ENCODE results near the gene NCOA6. TPM values are rescaled to one million over a fixed set of nuclear protein-coding genes. Genes with fewer than 3 reads are reported as not detected.

The NCOA6 gene
- polyA plus RNA-seq, 4 donors: 19.3 to 46.5 (median 28.9) TPM

DNA sequence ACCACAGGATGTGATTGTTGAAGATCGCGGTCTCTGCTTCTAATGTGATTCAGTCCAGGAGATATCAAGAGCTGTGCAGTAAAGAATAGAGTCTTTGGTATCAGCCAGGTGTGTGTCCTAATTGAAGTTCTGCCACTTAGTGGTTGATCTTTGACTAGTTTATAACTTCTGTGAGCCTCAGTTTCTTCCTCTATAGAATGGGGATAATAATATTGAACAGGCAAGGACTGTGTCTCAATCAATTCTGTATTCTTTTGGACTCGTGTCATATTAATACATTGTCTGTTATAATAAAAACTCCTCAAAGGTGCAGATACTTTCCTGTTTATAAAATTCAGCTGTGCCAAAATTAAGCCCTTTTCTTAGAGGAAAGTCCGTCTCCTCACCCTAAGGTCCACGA lies 23.1 kb upstream of the NCOA6 start:
- FAIRE-seq (no peak), DNase-seq (no peak)
- H3K36me3 ChIP-seq (ENCODE audit: control insufficient read depth in 3 of 3, insufficient read depth in 2 of 3, low read depth in 1 of 3, low read length in 3 of 3): peaks cover 4 to 7% (median 7%) of the 10 kb centered on the region in 3 donors
- no peaks in the 10 kb centered on the region for H3K9me3 ChIP-seq (ENCODE audit: control insufficient read depth in 2 of 2, insufficient read depth in 1 of 2, low read depth in 1 of 2, low read length in 1 of 2)
- no peak overlapping the region for H3K4me3 ChIP-seq (ENCODE audit: low read depth in 1 of 3, low read length in 3 of 3)
- H3K4me1 ChIP-seq (ENCODE audit: control insufficient read depth in 3 of 3, insufficient read depth in 2 of 3, low read depth in 1 of 3, low read length in 2 of 3): no peaks in the 10 kb centered on the region
- no peaks in the 10 kb centered on the region for H3K27me3 ChIP-seq (ENCODE audit: control insufficient read depth in 3 of 3, insufficient read depth in 3 of 3, low read length in 3 of 3)
- H3K27ac ChIP-seq (ENCODE audit: low read depth in 1 of 3, low read length in 2 of 3): no peak overlapping the region
- 93 to 97% (median 95%) methylated on average over 5 of the region's 5 CpGs for WGBS, 3 donors

DNA sequence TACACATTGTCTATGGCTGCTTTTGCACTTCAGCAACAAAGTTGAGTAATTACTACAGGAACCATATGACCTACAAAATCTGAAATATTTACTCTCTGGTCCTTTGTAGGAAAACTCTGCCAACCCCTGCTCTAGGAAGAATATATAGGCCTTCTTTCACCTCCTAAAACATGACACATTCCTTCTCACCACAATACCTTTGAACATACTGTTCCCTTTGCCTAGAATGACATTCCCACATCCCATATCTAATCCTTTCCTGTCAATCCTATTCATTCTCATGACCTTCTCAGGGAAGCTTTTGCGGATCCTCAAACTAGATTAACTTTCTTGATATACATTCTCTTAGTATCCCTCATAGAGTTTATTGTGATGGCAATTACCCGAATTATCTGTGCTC lies 18.0 kb upstream of the NCOA6 start:
- peaks cover 0 to 3% (median 0%) of the 10 kb centered on the region in 3 donors for H3K27me3 ChIP-seq (ENCODE audit: control insufficient read depth in 3 of 3, insufficient read depth in 3 of 3, low read length in 3 of 3)
- 92 to 98% (median 93%) methylated on average over 2 of the region's 2 CpGs for WGBS, 3 donors
- H3K9me3 ChIP-seq (ENCODE audit: control insufficient read depth in 2 of 2, insufficient read depth in 1 of 2, low read depth in 1 of 2, low read length in 1 of 2): no peaks in the 10 kb centered on the region
- DNase-seq (no peak), FAIRE-seq (no peak)
- H3K4me1 ChIP-seq (ENCODE audit: control insufficient read depth in 3 of 3, insufficient read depth in 2 of 3, low read depth in 1 of 3, low read length in 2 of 3): no peaks in the 10 kb centered on the region
- no peak overlapping the region for H3K4me3 ChIP-seq (ENCODE audit: low read depth in 1 of 3, low read length in 3 of 3)
- H3K36me3 ChIP-seq (ENCODE audit: control insufficient read depth in 3 of 3, insufficient read depth in 2 of 3, low read depth in 1 of 3, low read length in 3 of 3): peaks cover 0 to 3% (median 0%) of the 10 kb centered on the region in 3 donors
- H3K27ac ChIP-seq (ENCODE audit: low read depth in 1 of 3, low read length in 2 of 3): no peak overlapping the region

DNA sequence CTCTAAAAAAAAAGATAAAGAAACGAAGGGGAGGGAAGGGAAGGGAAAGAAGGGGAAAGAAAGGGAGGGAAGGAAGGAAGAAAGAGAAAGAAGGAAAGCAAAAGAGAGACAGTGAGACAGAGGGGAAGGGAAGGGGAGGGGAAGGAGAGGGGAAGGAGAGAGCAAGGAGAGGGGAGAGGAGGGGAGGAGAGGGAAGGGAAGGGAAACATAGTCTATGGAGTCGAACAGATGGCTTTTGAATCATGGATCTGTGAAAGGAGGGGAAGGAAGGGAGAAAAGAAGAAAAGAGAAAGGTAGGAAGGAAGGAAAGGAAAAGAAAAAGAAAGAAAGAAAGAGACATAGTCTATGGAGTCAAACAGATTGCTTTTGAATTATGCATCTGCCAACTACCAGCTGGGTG lies 16.7 kb upstream of the NCOA6 start:
- H3K36me3 ChIP-seq (ENCODE audit: control insufficient read depth in 3 of 3, insufficient read depth in 2 of 3, low read depth in 1 of 3, low read length in 3 of 3): no peaks in the 10 kb centered on the region
- no peaks in the 10 kb centered on the region for H3K4me1 ChIP-seq (ENCODE audit: control insufficient read depth in 3 of 3, insufficient read depth in 2 of 3, low read depth in 1 of 3, low read length in 2 of 3)
- FAIRE-seq (no peak), DNase-seq (no peak)
- H3K9me3 ChIP-seq (ENCODE audit: control insufficient read depth in 2 of 2, insufficient read depth in 1 of 2, low read depth in 1 of 2, low read length in 1 of 2): no peaks in the 10 kb centered on the region
- WGBS, 3 donors: 59 to 66% (median 61%) methylated on average over 2 of the region's 2 CpGs
- H3K27ac ChIP-seq (ENCODE audit: low read depth in 1 of 3, low read length in 2 of 3): no peak overlapping the region
- H3K27me3 ChIP-seq (ENCODE audit: control insufficient read depth in 3 of 3, insufficient read depth in 3 of 3, low read length in 3 of 3): peaks cover 0 to 3% (median 0%) of the 10 kb centered on the region in 3 donors
- H3K4me3 ChIP-seq (ENCODE audit: low read depth in 1 of 3, low read length in 3 of 3): no peak overlapping the region

DNA sequence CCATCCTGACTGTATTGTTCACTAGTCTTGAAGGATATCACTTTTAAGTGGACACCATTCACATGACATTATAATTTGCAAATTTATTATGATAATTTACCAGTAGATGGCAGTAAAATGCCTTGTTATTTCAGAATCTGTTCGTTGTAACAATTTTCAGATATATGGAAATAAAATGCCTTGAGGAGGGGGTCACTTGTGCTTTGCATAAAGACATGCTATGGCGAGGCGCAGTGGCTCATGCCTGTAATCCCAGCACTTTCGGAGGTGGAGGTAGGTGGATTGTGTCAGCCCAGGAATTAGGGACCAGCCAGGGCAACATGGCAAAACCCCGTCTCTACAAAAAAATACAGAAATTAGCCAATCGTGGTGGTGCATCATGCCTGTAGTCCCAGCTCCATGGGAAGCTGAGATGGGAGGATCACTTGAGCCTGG lies 9.0 kb upstream of the NCOA6 start:
- DNase-seq: peak; percentile 37 to 40
- 16 to 44% (median 20%) methylated on average over 6 of the region's 6 CpGs for WGBS, 3 donors
- FAIRE-seq: no peak
- Histone ChIP-seq H3K27ac (ENCODE audit: low read depth in 1 of 3, low read length in 2 of 3) (no peak overlapping the region), H3K4me1 (ENCODE audit: control insufficient read depth in 3 of 3, insufficient read depth in 2 of 3, low read depth in 1 of 3, low read length in 2 of 3) (peaks cover 0 to 2% (median 0%) of the 10 kb centered on the region in 3 donors), H3K27me3 (ENCODE audit: control insufficient read depth in 3 of 3, insufficient read depth in 3 of 3, low read length in 3 of 3) (no peaks in the 10 kb centered on the region), H3K4me3 (ENCODE audit: low read depth in 1 of 3, low read length in 3 of 3) (no peak overlapping the region), H3K9me3 (ENCODE audit: control insufficient read depth in 2 of 2, insufficient read depth in 1 of 2, low read depth in 1 of 2, low read length in 1 of 2) (no peaks in the 10 kb centered on the region), H3K36me3 (ENCODE audit: control insufficient read depth in 3 of 3, insufficient read depth in 2 of 3, low read depth in 1 of 3, low read length in 3 of 3) (no peaks in the 10 kb centered on the region)

DNA sequence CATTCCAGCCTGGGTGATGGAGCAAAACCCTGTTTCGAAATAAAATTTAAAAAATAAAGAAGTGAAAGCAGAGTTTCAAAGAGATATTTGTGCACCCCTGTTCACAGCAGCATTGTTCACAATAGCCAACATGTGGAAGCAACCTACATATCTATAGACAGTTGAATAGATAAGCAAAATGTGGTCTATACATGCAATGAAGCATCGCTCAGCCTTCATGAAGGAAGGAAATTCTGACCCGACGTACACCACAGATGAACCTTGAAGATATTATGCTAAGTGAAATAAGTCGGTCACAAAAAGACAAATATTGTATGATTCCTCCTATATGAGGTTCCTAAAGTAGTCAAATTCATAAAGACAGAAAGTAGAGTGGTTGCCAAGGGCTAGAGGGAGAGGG lies 6.5 kb upstream of the NCOA6 start:
- H3K9me3 ChIP-seq (ENCODE audit: control insufficient read depth in 2 of 2, insufficient read depth in 1 of 2, low read depth in 1 of 2, low read length in 1 of 2): no peaks in the 10 kb centered on the region
- no peaks in the 10 kb centered on the region for H3K36me3 ChIP-seq (ENCODE audit: control insufficient read depth in 3 of 3, insufficient read depth in 2 of 3, low read depth in 1 of 3, low read length in 3 of 3)
- FAIRE-seq: no peak
- no peak for DNase-seq
- peaks cover 0 to 2% (median 0%) of the 10 kb centered on the region in 3 donors for H3K4me1 ChIP-seq (ENCODE audit: control insufficient read depth in 3 of 3, insufficient read depth in 2 of 3, low read depth in 1 of 3, low read length in 2 of 3)
- no peak overlapping the region for H3K4me3 ChIP-seq (ENCODE audit: low read depth in 1 of 3, low read length in 3 of 3)
- no peak overlapping the region for H3K27ac ChIP-seq (ENCODE audit: low read depth in 1 of 3, low read length in 2 of 3)
- no peaks in the 10 kb centered on the region for H3K27me3 ChIP-seq (ENCODE audit: control insufficient read depth in 3 of 3, insufficient read depth in 3 of 3, low read length in 3 of 3)
- WGBS, 3 donors: 74 to 86% (median 77%) methylated on average over 5 of the region's 5 CpGs

DNA sequence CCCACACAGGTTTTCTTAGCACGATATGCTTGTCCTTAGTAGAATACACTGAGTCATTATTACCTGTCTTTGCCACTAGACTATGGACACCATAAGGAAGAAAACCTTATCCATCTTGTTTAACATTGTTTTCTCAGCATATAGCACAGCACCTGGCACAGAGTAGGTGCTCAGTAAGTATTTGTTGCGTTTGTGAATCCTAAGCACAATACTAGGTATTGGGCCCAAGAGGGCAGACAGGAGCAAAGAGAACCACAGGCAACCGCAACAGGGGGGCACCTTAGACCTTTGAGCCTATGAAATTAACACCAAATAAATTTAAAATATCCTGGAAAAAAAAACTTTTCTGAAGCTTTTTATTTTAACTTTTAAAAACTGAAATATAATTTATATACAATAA lies 3.7 kb upstream of the NCOA6 start:
- Histone ChIP-seq H3K9me3 (ENCODE audit: control insufficient read depth in 2 of 2, insufficient read depth in 1 of 2, low read depth in 1 of 2, low read length in 1 of 2) (no peaks in the 10 kb centered on the region), H3K4me3 (ENCODE audit: low read depth in 1 of 3, low read length in 3 of 3) (no peak overlapping the region), H3K4me1 (ENCODE audit: control insufficient read depth in 3 of 3, insufficient read depth in 2 of 3, low read depth in 1 of 3, low read length in 2 of 3) (peaks cover 0 to 2% (median 0%) of the 10 kb centered on the region in 3 donors), H3K27me3 (ENCODE audit: control insufficient read depth in 3 of 3, insufficient read depth in 3 of 3, low read length in 3 of 3) (no peaks in the 10 kb centered on the region), H3K27ac (ENCODE audit: low read depth in 1 of 3, low read length in 2 of 3) (no peak overlapping the region), H3K36me3 (ENCODE audit: control insufficient read depth in 3 of 3, insufficient read depth in 2 of 3, low read depth in 1 of 3, low read length in 3 of 3) (no peaks in the 10 kb centered on the region)
- DNase-seq (no peak), FAIRE-seq (no peak)
- 82 to 91% (median 82%) methylated on average over 3 of the region's 3 CpGs for WGBS, 3 donors

DNA sequence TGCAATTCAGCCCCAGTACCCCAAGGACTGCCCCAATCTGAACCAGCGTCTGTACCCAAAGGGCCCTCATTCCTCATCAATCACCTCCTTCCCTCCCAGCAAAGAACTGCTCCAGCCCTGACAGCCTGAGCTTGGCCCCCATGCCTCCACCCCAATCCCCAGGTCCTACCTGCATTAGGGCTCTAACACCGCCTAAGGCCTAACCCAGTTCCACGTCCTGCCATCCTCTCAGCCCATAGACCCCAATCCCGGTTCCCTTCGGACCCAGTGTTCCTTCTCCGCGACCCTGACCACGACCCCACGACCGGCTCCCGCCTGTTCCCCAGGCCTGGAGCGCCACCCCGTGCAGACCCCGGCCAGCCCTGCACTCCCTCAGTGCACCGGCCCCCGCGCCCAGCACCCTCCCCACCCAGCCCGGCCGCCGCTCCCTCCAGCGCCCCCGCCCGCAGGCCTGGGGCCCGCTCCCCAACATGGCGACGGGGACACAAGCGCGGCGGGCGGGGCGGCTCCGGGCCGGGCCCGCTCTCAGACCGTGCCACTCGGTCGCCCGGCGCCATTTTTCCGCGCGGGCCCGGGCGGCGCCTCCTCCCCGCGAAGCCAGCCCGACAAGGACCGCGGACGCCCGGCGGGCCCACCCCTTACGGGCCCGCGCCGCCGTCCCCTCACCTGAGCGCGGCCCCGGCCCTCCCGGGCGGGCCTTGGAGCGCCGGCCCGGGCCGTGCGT lies 483 bp downstream of the NCOA6 start:
- DNase-seq: peak; percentile 48 to 85
- Histone ChIP-seq H3K27me3 (ENCODE audit: control insufficient read depth in 3 of 3, insufficient read depth in 3 of 3, low read length in 3 of 3) (no peaks in the 10 kb centered on the region), H3K36me3 (ENCODE audit: control insufficient read depth in 3 of 3, insufficient read depth in 2 of 3, low read depth in 1 of 3, low read length in 3 of 3) (peaks cover 0 to 5% (median 0%) of the 10 kb centered on the region in 3 donors), H3K4me1 (ENCODE audit: control insufficient read depth in 3 of 3, insufficient read depth in 2 of 3, low read depth in 1 of 3, low read length in 2 of 3) (peaks cover 4 to 8% (median 7%) of the 10 kb centered on the region in 3 donors), H3K9me3 (ENCODE audit: control insufficient read depth in 2 of 2, insufficient read depth in 1 of 2, low read depth in 1 of 2, low read length in 1 of 2) (no peaks in the 10 kb centered on the region), H3K27ac (ENCODE audit: low read depth in 1 of 3, low read length in 2 of 3) (peak overlapping the region; percentile 87 to 90 (median 88)), H3K4me3 (ENCODE audit: low read depth in 1 of 3, low read length in 3 of 3) (peak overlapping the region; percentile 71 to 94 (median 87))
- WGBS, 3 donors: 0 to 1% (median 1%) methylated on average over 30 to 68 of the region's 68 CpGs
- FAIRE-seq: no peak

DNA sequence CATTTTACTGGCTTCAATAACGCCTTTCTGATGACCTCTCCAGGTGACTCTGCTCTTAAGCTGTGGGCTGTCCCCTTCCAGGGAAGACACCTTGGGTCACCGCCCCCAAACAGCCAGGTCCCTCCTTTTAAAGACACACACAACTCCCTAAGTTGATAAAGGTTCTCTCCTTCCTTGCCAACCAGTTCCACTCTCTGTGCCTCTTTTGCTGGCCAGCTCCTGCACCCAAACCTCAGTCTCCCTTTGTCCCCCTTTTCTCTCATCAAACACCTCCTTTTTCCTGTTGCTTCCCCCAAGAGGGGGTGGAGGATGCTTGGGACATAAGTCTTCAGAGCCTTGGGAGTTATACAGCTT lies 1.0 kb downstream of the NCOA6 start:
- peak overlapping the region; percentile 87 to 90 (median 88) for H3K27ac ChIP-seq (ENCODE audit: low read depth in 1 of 3, low read length in 2 of 3)
- peaks cover 4 to 8% (median 7%) of the 10 kb centered on the region in 3 donors for H3K4me1 ChIP-seq (ENCODE audit: control insufficient read depth in 3 of 3, insufficient read depth in 2 of 3, low read depth in 1 of 3, low read length in 2 of 3)
- H3K36me3 ChIP-seq (ENCODE audit: control insufficient read depth in 3 of 3, insufficient read depth in 2 of 3, low read depth in 1 of 3, low read length in 3 of 3): peaks cover 0 to 5% (median 0%) of the 10 kb centered on the region in 3 donors
- no peaks in the 10 kb centered on the region for H3K9me3 ChIP-seq (ENCODE audit: control insufficient read depth in 2 of 2, insufficient read depth in 1 of 2, low read depth in 1 of 2, low read length in 1 of 2)
- FAIRE-seq: no peak
- H3K4me3 ChIP-seq (ENCODE audit: low read depth in 1 of 3, low read length in 3 of 3): peak overlapping the region; percentile 71 to 94 (median 87)
- DNase-seq: peak; percentile 92 to 94
- WGBS, 3 donors: 0 to 3% (median 2%) methylated on average over 2 of the region's 2 CpGs
- H3K27me3 ChIP-seq (ENCODE audit: control insufficient read depth in 3 of 3, insufficient read depth in 3 of 3, low read length in 3 of 3): no peaks in the 10 kb centered on the region

Measured in small intestine (tissue), 7 donors.